HG03039 (cell line): ENCODE data around the gene ZSCAN20.

Source experiments
- ATAC-seq: cut with Tn5 transposase; IDR thresholded peaks from one replicate; pipeline ENCODE4 v1.9.1; 2021; ENCODE audit warnings: mild to moderate bottlenecking, moderate library complexity; ENCODE audit not compliant: unreplicated experiment

Gene ZSCAN20

DNA sequence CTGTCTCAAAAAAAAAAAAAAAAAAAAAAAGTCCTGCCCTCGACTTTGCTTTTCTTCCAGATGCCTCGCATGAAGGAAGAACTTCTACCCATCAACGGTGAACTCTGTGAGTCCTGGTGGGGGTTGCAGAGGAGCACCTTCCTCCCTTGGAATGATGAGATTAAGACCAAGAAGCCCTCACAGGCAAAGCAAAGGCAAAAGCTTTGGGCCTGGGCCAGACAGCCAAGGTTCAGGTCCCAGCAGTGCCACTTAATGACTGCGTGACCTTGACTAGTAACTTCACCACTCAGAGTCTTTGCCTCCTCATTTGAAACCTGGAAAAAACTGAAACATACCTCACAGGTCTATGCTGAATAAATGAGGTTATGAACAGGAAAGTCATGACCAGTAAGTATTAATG, 55.5 kb downstream of the ZSCAN20 start:
- no peak for ATAC-seq

DNA sequence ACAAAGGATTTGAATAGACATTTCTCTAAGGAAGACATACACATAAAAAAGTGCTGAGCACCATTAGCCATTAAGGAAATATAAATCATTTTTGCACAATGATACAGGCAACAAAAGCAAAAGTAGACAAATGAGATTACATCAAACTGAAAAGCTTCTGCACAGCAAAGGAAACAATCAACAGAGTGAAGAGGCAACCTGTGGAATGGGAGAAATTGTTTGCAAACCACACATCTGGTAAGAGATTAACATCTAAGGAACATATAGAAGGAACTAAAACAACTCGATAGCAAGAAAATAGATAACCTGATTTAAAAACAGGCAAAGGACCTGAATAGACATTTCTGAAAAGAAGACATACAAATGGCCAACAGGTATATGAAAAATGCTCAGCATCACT, 57.5 kb downstream of the ZSCAN20 start:
- ATAC-seq: no peak

DNA sequence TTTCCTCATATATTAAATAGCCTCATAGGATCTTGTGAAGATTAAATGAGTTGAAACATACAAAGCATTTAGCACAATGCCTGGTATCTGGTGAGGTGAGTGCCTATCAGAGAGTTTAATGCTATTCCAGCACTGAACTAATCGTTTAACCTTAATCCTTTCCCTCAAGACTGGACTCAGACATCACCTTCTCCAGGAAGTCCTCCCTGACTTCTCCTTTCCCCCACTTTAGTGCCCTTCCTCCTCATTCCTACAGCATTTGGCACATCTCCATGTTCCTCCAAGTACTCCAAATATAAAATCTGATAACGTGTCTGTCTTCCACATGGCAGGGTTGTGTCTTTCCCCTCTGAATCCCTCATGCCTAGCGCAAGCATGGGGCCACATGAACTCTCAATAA, 59.8 kb downstream of the ZSCAN20 start:
- no peak for ATAC-seq

DNA sequence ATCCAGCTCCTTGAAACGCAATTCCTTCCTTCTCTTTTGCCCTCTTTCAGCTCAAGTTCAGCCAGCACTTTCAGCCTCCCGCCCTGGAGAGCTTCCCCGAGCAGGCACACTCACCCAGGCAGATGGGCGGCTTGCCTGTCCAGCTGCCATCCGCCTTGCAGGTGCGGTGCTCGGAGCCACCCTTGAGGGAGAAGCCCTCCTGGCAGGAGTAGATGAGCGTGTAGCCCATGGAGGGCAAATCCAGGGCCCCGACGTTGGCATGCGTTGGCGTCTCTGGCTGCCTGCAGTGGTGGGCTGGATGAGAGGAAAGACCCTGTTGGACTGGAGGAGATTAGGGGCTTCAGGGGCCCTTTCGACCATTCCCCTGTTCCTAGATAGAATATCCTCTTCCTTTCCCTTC, 60.5 kb downstream of the ZSCAN20 start:
- ATAC-seq: no peak

DNA sequence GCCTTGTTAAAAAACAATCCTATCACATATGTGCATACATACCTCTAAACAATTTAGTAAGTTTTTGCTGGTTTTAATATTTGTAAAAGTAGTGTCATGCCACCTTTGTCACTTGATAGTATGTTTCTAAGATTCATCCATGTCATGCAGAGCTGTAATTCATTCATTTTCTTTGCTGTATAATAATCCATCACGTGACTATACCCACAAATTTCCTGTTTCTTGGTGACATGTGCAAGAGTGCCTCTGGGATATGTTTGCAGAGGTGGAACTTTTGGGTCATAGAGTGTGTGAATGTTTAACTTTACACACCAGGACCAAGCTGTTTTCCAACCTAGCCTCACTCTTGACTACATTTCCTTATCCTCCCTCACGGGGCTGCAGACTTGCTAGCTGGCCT, 62.9 kb downstream of the ZSCAN20 start:
- no peak for ATAC-seq

DNA sequence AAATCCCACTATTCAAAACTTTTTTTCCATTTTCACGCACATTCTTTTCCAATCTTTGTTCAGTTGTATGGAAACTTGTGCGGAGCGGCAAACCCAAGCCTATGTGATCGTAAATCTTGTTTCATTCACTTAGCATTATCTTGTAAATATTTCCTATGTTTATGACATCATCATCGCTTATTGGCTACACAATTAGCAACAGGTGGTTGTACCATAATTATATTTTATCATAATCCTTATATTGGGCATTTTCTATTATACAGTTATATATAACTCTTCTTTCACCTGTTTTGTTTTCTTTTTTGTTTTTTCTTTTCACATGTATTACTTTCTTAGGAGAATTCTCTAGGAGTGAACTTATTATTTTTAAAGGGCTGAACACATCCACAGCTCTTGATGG, 65.4 kb downstream of the ZSCAN20 start:
- ATAC-seq: no peak

DNA sequence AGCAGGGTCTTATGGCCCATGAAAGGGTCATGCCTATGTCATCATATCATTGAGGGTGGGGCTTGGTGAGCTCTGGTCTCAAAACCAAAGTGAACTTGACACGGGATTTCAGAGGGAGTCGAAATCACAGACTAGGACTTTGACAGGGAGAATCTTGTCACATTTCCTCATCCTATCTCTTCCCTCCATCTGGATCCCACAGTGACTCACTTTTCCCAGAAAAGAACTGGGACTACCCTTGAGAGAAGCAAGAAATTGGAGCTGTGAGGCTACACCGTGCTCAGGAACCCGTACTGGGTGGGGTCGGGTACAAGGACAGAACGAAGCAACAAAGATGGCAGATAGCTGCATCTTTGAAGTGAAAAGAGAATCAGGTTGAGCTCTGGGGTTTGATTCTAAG, 69.5 kb downstream of the ZSCAN20 start:
- no peak for ATAC-seq
